ENCODE data around the gene SYT8.
"Not testable (repeated sequence)": the region's sequence is repeated elsewhere in the genome, so short reads cannot be mapped to it uniquely, and the experiment has no call there.

The SYT8 gene

GRCh38 chr11:1834779-1835670 is at the start of gene SYT8:
Gene SYT8, plus strand, starts transcription at chr11:1834990. Its CDS starts 116 bp downstream, at chr11:1835106.
- in situ Hi-C loops (cut with MboI; ENCODE audit: low sequenced_read_pairs), result no loop called here

- in situ Hi-C loops (cut with MboI; ENCODE audit: low sequenced_read_pairs), result no loop called here
Observed at GRCh38 chr11:1785749-1786413, 48.9 kb upstream of the SYT8 start.

DNA sequence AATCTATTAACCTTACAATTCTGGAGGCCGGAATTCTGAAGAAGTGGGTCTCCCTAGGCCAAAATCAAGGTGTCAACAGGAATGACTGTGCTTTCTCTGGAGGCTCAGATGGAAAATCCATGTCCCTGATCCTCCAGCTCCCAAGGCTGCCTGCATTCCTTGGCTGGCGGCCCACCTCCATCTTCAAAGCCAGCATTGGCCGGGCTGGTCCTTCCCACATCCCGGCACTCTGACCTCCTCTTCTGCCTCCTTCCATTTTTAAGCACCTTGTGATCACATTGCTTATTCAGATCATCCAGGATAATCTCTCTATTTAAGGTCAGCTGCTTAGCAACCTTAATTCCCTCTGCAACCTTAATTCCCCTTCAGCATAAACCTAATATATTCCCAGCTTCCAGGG is 48.3 kb upstream of the SYT8 start:
- in situ Hi-C loops (cut with MboI; ENCODE audit: low sequenced_read_pairs), result no loop called here

DNA sequence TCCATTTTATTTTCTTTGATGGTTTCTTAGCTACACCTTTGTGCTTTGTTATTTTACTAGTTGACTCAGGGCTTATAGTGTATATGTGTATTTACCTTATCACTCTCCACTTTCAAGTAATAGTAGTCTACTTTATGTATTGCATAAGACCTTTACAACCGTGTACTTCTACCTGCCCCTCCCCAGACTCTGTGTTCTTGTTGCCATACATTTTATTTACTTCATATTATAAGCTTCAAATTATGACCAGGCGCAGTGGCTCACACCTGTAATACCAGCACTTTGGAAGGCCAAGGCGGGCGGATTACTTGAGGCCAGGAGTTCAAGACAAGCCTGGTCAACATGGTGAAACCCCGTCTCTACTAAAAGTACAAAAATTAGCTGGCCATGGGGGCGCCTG is 42.9 kb upstream of the SYT8 start:
- in situ Hi-C loops (cut with MboI; ENCODE audit: low sequenced_read_pairs), result no loop called here

- in situ Hi-C loops (cut with MboI; ENCODE audit: low sequenced_read_pairs), result no loop called here
Observed at GRCh38 chr11:1792461-1792860, 42.3 kb upstream of the SYT8 start.

DNA sequence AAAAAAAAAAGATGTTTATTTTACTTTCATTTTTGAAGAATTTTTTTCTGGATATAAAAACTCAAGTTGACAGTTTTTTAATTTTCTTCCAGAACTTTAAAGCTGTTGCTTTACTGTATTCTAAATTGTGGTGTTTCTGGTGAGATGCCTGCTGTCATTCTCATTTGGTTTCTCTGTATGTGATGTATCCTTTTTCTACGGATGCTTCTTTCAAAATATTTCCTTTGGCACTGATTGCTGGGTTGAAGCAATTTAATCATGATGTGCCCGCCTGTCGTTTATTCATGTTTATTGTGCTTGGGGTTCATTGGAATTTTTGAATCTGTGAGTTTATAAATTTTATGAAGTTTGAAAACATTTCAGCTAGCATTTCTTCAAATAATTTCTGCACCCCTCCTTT is 41.7 kb upstream of the SYT8 start:
- in situ Hi-C loops (cut with MboI; ENCODE audit: low sequenced_read_pairs), result no loop called here

GRCh38 chr11:1796413-1797011 is 38.3 kb upstream of the SYT8 start:
- in situ Hi-C loops (cut with MboI; ENCODE audit: low sequenced_read_pairs), result no loop called here

- in situ Hi-C loops (cut with MboI; ENCODE audit: low sequenced_read_pairs), result no loop called here
Observed at GRCh38 chr11:1797391-1798125, 37.2 kb upstream of the SYT8 start.

GRCh38 chr11:1803246-1803645 is 31.5 kb upstream of the SYT8 start:
- in situ Hi-C loops (cut with MboI; ENCODE audit: low sequenced_read_pairs), result no loop called here

DNA sequence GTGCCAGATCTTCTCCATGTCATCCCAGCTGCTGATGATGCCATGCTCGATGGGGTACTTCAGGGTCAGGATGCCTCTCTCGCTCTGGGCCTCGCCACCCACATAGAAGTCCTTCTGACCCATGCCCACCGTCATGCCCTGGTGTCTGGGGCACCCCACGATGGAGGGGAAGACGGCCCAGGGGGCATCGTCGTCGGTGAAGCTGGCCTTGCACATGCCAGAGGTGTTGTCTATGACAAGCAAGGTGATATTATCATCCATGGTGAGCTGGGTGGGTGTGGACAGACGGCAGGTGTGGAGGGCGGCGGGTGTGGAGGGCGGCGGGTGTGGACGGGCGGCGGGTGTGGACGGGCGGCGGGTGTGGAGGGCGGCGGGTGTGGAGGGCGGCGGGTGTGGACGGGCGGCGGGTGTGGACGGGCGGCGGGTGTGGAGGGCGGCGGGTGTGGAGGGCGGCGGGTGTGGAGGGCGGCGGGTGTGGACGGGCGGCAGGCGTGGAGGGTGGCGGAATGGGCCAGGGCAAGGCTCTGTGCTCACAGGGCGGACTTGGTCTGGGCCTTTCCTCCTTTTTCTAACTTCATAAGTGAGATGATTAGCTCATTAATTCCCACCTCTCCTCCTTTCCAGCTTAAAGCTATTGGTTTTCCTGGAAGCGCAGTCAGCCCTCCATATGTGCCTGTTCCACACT is 30.8 kb upstream of the SYT8 start:
- in situ Hi-C loops (cut with MboI; ENCODE audit: low sequenced_read_pairs), result not testable (repeated sequence)

DNA sequence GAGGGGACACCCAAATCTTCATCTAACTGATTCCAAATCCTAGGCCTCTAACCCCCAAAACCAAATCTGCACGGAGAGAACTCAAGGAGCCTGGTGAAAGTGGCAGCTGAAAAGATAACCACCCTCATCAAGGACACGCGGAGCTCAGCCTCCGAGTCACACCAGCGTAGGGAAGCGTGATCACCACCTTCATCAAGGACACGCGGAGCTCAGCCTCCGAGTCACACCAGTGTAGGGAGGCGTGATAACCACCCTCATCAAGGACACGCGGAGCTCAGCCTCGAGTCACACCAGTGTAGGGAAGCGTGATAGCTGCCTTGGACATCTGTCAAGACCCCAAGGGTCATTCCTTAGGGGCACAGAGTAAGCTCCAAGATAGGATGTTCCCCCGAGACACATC is 29.3 kb upstream of the SYT8 start:
- in situ Hi-C loops (cut with MboI; ENCODE audit: low sequenced_read_pairs), result no loop called here

DNA sequence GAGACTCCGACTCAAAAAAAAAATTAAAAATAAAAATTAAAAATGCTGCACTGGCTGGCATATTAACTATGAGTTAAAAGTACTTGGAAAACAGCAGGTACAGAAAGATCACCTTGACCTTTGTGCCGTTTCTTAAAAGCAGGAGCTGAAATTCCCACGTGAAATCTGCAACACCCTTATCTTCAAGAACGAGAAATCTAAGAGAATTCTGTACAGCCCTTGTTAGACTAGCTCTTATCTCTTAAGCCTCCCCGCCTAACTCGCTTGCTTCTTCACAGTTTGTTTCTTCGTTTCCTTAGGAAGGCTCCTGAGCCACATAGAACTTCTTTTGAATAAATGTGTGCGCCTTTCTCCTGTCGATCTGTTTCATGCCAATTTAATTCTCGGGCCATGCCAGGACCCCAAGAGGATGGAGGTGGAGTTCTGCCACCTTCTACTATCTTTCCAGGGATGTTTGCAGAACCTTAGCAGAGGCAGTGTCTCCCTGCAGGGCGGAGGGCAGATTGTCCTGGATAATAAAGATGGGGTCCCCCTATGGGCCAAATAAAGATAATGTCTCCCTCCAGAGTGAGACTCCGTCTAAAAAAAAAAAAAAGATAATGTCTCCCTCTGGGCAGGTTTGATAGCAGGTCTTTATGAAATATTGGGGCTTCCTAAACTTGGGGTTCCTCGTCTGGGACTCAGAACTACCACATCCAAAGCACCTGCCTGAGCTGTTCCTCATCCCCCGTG is 27.4 kb upstream of the SYT8 start:
- in situ Hi-C loops (cut with MboI; ENCODE audit: low sequenced_read_pairs), result no loop called here

DNA sequence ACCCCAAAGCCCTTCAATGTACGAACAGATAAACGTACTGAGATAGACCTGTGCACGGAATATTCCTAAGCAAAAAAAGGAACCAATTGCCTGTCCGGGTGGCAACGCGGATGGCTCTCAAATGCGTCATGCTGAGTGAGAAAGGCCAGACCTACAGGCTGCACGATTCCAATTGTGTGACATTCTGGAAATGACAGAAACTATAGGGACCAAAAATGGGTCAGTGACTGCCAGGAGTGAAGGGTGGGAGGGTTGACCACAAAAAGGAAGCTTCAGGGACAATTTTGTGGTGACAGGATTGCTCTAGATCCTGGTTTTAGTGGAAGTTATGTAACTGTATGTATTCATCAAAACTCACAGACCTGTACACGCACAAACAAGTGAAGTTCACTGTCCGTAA is 24.0 kb upstream of the SYT8 start:
- in situ Hi-C loops (cut with MboI; ENCODE audit: low sequenced_read_pairs), result no loop called here

DNA sequence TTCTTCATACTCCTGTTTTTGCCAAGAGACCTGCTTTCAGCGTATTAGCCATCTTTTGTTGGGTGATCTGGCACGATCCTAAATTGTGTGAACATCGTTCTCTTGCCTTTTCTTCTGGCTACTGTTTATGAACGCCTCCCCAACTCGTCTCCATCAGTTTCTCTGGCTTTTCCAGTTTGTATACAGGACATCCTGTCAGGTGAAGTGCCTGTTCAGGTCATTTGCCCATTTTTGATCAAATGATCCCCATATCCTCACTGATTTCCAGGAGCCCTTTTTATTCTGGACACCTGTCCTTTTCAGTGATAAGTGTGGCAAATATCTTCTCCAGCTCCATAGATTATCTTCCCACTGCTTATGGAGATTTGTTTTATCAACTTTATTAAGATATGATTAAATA is 22.5 kb upstream of the SYT8 start:
- in situ Hi-C loops (cut with MboI; ENCODE audit: low sequenced_read_pairs), result no loop called here

DNA sequence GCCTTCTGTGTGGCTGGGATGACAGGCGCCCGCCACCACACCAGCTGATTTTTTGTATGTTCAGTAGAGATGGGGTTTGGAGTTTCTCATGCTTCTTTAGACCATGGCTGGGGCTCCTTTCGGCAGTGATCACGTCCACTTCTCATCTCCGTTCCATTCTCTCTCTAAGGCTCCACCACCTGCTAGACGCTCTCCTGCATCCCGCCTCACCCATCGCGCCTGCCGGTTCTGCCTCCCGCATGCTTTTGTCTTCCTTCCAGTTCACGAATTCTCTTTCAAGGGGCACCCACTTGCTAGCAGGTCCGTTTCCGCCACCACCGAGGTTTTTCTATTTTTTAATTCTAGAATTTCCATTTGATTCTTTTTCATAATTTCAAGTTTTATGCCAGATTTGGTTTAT is 22.0 kb upstream of the SYT8 start:
- in situ Hi-C loops (cut with MboI; ENCODE audit: low sequenced_read_pairs), result no loop called here

GRCh38 chr11:1813356-1813755 is 21.4 kb upstream of the SYT8 start:
- in situ Hi-C loops (cut with MboI; ENCODE audit: low sequenced_read_pairs), result not testable (repeated sequence)

DNA sequence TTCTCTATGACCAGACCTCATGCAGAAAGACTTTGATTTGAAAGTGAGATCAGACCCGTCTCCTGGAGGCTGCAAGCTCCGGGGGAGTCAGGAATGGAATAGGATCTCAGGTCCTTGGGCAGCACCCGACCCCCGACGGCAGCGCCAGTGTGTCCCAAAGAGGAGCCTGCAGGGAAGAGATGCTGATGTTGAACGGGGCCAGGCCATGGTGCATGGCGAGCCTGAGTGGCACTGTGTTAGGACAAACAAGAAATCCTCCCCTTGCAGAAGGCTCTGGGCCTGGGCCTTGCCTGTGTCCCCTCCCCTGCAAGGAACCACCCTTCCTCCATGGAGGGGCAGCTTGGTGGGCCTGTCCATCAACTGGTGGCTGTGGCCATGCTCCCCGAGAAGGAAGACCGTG is 20.1 kb upstream of the SYT8 start:
- in situ Hi-C loops (cut with MboI; ENCODE audit: low sequenced_read_pairs), result no loop called here

DNA sequence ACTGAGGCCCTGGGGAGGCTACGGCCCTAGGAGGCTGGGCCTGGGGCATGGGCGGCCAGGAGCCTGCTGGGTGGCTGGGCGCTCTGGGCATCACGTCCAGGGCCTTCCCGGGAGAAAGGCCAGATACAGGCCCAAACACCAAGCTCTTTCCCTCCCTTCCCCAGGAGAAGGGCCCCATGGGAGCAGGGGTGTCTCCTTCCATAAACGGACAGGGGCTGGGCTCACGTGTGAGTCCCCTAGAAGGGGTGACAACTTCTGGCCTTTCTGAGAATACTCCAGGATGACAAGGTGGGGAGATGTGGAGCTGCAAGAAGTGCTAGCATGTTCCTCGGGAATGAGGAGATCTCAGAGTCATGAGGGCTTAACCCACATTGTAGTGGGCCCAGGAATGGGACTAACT is 19.5 kb upstream of the SYT8 start:
- in situ Hi-C loops (cut with MboI; ENCODE audit: low sequenced_read_pairs), result no loop called here

DNA sequence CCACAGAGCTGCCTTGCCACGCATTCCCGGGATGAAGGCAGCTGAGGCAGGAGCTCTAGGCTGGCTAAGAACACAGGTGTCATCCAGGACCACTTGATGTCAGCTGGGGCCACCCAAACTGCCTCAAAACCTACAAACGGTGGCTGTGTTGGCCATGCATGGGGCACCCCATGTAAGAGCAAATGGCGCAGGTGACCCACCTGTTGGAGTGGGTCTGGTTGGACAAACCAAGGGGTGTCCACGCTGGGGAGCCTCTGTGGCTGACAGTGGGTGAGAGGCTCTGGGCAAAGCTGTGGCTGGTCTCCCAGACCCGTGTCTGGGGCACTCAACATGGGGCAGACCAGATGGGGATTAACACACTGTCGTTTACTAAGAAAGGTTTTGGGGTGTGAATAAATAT is 19.0 kb upstream of the SYT8 start:
- in situ Hi-C loops (cut with MboI; ENCODE audit: low sequenced_read_pairs), result no loop called here

- in situ Hi-C loops (cut with MboI; ENCODE audit: low sequenced_read_pairs), result no loop called here
Observed at GRCh38 chr11:1817000-1817399, 17.8 kb upstream of the SYT8 start.

Measured in hTERT RPE-1 (cell line).